OCI-LY7 (cell line): ENCODE measurements around the gene ZNF333. TPM values are rescaled to one million over a fixed set of nuclear protein-coding genes. Genes with fewer than 3 reads are reported as not detected.
"Not testable (repeated sequence)": the region's sequence is repeated elsewhere in the genome, so short reads cannot be mapped to it uniquely, and the experiment has no call there.

Experiments
- BruUV-seq: library from RNA; stranded (reverse); fragments of 400-500 nt; replicated peaks from 2 replicates; lab custom pipeline; 2021; lab: Mats Ljungman, UMichigan
- CTCF ChIA-PET: fragments of 300-600 bp; sonication (Branson Sonifier 250); formaldehyde crosslinking; loops from one replicate; lab custom pipeline; 2022; ENCODE audit warnings: antibody characterized with exemption; ENCODE audit not compliant: unreplicated experiment; lab: Charles Lee
- POLR2A ChIA-PET: fragments of 300-600 bp; sonication (Branson Sonifier 250); formaldehyde crosslinking; loops from one replicate; lab custom pipeline; 2022; ENCODE audit warnings: antibody characterized with exemption; lab: Charles Lee
- DNase-seq: peaks from one replicate; pipeline ENCODE4 v3.0.0-alpha.2; 2015; ENCODE audit warnings: low spot score
- H2AFZ ChIP-seq: fragments of 200-600 bp; sonication (generic), shearing (Covaris generic); 2 replicates; pipeline ENCODE4 v1.6.1; 2014; ENCODE audit warnings: mild to moderate bottlenecking, antibody characterized with exemption, low read length, moderate library complexity
- H3K27ac ChIP-seq: fragments of 200-600 bp; sonication (generic); 2 replicates; pipeline ENCODE4 v1.5.1; 2014; ENCODE audit warnings: mixed run types, low read depth, mild to moderate bottlenecking, moderate library complexity, low read length, inconsistent platforms; ENCODE audit not compliant: poor library complexity, severe bottlenecking
- H3K36me3 ChIP-seq: fragments of 200-600 bp; sonication (generic); 2 replicates; pipeline ENCODE4 v1.6.1; 2014; ENCODE audit warnings: mild to moderate bottlenecking, antibody characterized with exemption, low read length, moderate library complexity, mixed read lengths; ENCODE audit not compliant: insufficient read depth
- H3K4me1 ChIP-seq: fragments of 200-600 bp; sonication (generic); 2 replicates; pipeline ENCODE4 v1.5.1; 2014; ENCODE audit warnings: mild to moderate bottlenecking, low read length; ENCODE audit not compliant: insufficient read depth, poor library complexity, severe bottlenecking
- H3K4me2 ChIP-seq: fragments of 200-600 bp; sonication (generic); 2 replicates; pipeline ENCODE4 v1.6.1; 2014; ENCODE audit warnings: mild to moderate bottlenecking, low read length
- H3K4me3 ChIP-seq: fragments of 200-600 bp; sonication (generic); 2 replicates; pipeline ENCODE4 v1.5.1; 2014; ENCODE audit warnings: mild to moderate bottlenecking, low read depth, low read length; ENCODE audit not compliant: poor library complexity, severe bottlenecking
- H3K79me2 ChIP-seq: fragments of 200-600 bp; sonication (generic); 2 replicates; pipeline ENCODE4 v1.6.1; 2016; ENCODE audit warnings: low read depth, mild to moderate bottlenecking, low read length, moderate library complexity, mixed read lengths; ENCODE audit not compliant: insufficient read depth
- H3K9me2 ChIP-seq: fragments of 200-600 bp; sonication (generic); 2 replicates; pipeline ENCODE4 v1.6.1; 2016; ENCODE audit warnings: mild to moderate bottlenecking, low read length, mixed read lengths; ENCODE audit not compliant: insufficient read depth
- H3K9me3 ChIP-seq: fragments of 200-600 bp; sonication (generic); 2 replicates; pipeline ENCODE4 v1.6.1; 2014; ENCODE audit warnings: mild to moderate bottlenecking, mixed run types, low read length, mixed read lengths
- H4K20me1 ChIP-seq: fragments of 200-600 bp; sonication (generic); 2 replicates; pipeline ENCODE4 v1.6.1; 2014; ENCODE audit warnings: mild to moderate bottlenecking, antibody characterized with exemption, low read length, moderate library complexity, mixed read lengths; ENCODE audit not compliant: insufficient read depth
- EZH2phosphoT487 ChIP-seq: fragments of 200-600 bp; sonication (generic); IDR thresholded peaks from 2 replicates; pipeline ENCODE4 v1.6.1; 2018; ENCODE audit warnings: low read depth, borderline replicate concordance, mild to moderate bottlenecking, mixed run types, antibody characterized with exemption, low read length, moderate library complexity, mixed read lengths
- intact Hi-C: fragments of 100-400 bp; cut with micrococcal nuclease; formaldehyde crosslinking; loops from one replicate; pipeline ENCODE4 v1.10.0; 2022; ENCODE audit not compliant: unreplicated experiment
- total RNA-seq, 2 experiments: library from RNA; depleted of rRNA in 1 of 2; stranded (reverse); fragments of >200 nt in 1 of 2; shearing (Covaris generic) in 1 of 2; gene quantifications; 2 replicates each; pipeline ENCODE4 v1.2.3, GENCODE V29; 2014 to 2022
- TF ChIP-seq, protein P1 (sequence below): fragments of 200-600 bp; sonication (generic); conservative IDR thresholded peaks from 2 replicates; pipeline ENCODE4 v1.5.1; 2014; ENCODE audit warnings: mild to moderate bottlenecking, antibody characterized with exemption, low read length, moderate library complexity, mixed read lengths

Gene ZNF333
- total RNA-seq, 2 experiments from 2014 or later: 25.0 to 26.1 TPM

DNA sequence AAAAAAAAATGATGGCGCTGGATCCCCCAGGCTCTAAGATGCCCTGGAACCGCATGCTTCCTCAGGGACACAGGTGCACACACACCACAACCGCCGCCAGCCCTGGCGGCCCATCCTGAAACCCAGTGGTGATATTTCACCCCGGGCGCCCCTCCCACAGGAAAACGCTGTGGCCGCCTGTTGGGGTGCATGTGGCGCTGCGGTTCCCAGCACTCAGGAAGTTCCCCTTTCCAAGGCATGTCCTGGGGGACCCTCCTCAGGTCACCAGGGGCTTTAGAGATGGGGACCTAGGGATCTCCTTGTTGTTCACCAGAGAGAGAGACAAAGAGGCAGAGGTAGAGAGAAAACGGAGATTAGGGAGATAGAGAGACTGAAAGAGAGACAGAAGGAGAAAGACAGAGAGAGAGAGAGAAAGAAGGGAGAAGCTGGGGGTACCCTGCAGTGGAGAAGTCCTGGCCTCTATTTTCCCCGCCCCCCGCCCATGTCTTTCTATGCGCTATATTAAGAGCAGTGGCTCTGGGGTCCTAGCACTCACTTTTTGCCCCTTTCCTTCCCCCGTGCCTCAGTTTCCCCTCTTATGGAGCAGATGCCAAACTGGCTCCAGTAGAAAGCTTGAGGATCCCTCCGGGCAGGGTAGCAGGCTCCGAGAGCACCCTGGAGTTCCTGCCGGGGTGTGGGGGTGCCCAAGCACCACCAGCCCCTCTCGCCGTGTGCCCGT is 86.2 kb downstream of the ZNF333 start:
- Histone ChIP-seq H4K20me1 (no peaks in the 10 kb centered on the region), H3K4me2 (no peak overlapping the region), H3K36me3 (no peaks in the 10 kb centered on the region), H3K9me2 (no peaks in the 10 kb centered on the region), H3K4me3 (no peak overlapping the region), H2AFZ (no peak overlapping the region), H3K27ac (no peak overlapping the region), H3K9me3 (no peaks in the 10 kb centered on the region), H3K4me1 (peaks cover 7% of the 10 kb centered on the region), H3K79me2 (no peaks in the 10 kb centered on the region)
- no peak for DNase-seq
- TF ChIP-seq, protein P1, sequence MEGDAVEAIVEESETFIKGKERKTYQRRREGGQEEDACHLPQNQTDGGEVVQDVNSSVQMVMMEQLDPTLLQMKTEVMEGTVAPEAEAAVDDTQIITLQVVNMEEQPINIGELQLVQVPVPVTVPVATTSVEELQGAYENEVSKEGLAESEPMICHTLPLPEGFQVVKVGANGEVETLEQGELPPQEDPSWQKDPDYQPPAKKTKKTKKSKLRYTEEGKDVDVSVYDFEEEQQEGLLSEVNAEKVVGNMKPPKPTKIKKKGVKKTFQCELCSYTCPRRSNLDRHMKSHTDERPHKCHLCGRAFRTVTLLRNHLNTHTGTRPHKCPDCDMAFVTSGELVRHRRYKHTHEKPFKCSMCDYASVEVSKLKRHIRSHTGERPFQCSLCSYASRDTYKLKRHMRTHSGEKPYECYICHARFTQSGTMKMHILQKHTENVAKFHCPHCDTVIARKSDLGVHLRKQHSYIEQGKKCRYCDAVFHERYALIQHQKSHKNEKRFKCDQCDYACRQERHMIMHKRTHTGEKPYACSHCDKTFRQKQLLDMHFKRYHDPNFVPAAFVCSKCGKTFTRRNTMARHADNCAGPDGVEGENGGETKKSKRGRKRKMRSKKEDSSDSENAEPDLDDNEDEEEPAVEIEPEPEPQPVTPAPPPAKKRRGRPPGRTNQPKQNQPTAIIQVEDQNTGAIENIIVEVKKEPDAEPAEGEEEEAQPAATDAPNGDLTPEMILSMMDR: no peak
- TF ChIP-seq EZH2phosphoT487: no peak
- POLR2A ChIA-PET: no interaction called here
- BruUV-seq: no TSS peak
- intact Hi-C loops: no loop called here
- CTCF ChIA-PET: no interaction called here

DNA sequence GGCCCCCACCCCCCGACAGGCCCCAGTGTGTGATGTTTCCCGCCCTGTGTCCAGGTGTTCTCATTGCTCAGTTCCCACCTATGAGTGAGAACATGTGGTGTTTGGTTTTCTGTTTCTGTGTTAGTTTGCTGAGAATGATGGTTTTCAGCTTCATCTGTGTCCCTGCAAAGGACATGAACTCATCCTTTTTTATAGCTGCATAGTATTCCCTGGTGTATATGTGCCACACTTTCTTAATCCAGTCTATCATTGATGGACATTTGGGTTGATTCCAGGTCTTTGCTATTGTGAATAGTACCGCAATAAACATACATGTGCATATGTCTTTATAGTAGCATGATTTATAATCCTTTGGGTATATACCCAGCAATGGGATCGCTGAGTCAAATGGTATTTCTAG is 87.8 kb downstream of the ZNF333 start:
- POLR2A ChIA-PET, H3K4me3 ChIP-seq, H3K4me2 ChIP-seq, H4K20me1 ChIP-seq, H3K9me3 ChIP-seq, H3K9me2 ChIP-seq, H3K4me1 ChIP-seq, CTCF ChIA-PET, BruUV-seq, H3K27ac ChIP-seq, H2AFZ ChIP-seq, intact Hi-C loops, DNase-seq, H3K36me3 ChIP-seq, H3K79me2 ChIP-seq: not testable (repeated sequence)

DNA sequence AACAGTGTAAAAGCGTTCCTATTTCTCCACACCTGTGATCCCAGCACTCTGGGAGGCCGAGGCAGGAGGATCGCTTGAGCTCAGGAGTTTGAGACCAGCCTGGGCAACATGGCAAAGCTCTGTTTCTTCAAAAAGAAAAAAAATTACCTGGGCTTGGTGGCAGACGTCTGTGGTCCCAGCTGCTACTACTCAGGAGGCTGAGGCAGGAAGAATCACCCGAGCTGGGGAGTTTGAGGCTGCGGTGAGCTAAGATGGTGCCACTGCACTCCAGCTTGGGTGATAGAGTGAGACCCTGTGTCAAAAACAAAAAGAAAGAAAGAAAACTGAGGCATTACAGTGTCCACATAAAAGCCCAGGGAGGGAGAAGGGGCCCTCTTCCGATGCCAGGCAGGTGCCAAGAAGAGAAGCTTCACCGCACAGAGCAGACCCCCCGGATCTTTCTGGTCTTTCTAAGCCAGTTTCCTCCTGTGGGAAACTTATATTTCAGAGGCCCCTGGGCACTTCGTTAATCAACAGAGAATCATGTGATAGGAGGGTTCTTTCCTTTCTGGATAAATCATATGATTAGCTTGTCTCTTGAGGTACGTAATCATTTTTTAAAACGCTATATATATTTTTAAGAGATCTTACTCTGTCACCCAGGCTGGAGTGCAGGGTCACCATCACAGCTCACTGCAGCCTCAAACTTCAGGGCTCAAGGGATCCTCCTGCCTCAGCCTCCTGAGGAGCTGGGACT is 88.4 kb downstream of the ZNF333 start, which contains the start of gene ADGRE2:
Gene ADGRE2 (minus strand): TSS at position 451 of the 736 bp plus-strand sequence. CDS start 1,804 bp downstream, outside the sequence.
- H4K20me1 ChIP-seq, H3K9me3 ChIP-seq, CTCF ChIA-PET, H3K36me3 ChIP-seq, H3K9me2 ChIP-seq, H3K4me2 ChIP-seq, H3K4me3 ChIP-seq, H3K4me1 ChIP-seq, H3K79me2 ChIP-seq, H3K27ac ChIP-seq, DNase-seq, H2AFZ ChIP-seq, POLR2A ChIA-PET, BruUV-seq, intact Hi-C loops: not testable (repeated sequence)
